Head of caudate nucleus (tissue), 42 donors: Measurements from ENCODE around the gene RBBP8NL.
"Not testable (repeated sequence)": the region's sequence is repeated elsewhere in the genome, so short reads cannot be mapped to it uniquely, and the experiment has no call there.

Experiments
- DNase-seq, 42 donors: peaks; one replicate each; pipeline versions ENCODE4 v3.0.0 to v3.0.0-alpha.2; 2020 to 2021; ENCODE audit warnings: mixed read lengths in 7 of 42
- intact Hi-C: fragments of 100-400 bp; cut with DNase I; formaldehyde crosslinking; loops from one replicate; pipeline ENCODE4 v1.15.0; 2022

The RBBP8NL gene

DNA sequence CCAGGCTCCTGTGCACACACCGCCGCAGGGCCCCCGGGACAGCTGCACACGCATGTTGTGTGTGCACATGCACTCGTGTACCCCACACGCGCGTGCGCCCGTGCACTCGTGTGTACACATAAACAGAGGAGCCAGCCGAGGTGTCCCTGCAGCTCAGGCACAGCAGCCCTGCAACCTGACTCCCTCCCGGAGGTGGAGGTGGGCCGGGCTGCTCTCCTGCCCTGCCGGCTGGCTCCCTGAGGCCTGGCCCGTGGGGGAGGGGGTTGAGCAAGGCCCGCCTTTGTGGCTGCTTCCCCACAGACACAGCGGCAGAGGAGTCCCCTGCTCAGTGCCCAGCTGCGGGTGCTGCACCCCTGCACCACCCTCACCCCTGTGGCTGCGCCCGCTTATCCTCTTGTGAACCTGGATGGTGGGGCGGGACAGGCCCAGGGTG is 624 bp downstream of the RBBP8NL start:
- intact Hi-C loops = no loop called here
- DNase-seq = no peak

DNA sequence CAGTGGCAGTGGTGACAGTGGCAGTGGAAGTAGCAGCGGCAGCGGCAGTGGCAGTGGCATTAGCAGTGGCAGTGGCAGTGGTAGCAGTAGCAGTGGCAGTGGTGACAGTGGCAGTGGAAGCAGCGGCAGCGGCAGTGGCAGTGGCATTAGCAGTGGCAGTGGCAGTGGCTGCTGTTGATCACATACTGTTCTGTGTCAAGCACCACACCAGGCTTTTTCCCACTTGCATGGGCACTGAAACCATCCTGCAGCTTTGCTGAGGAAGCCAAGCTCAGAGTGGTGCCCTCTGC is 1.3 kb downstream of the RBBP8NL start:
- intact Hi-C loops, DNase-seq: not testable (repeated sequence)

DNA sequence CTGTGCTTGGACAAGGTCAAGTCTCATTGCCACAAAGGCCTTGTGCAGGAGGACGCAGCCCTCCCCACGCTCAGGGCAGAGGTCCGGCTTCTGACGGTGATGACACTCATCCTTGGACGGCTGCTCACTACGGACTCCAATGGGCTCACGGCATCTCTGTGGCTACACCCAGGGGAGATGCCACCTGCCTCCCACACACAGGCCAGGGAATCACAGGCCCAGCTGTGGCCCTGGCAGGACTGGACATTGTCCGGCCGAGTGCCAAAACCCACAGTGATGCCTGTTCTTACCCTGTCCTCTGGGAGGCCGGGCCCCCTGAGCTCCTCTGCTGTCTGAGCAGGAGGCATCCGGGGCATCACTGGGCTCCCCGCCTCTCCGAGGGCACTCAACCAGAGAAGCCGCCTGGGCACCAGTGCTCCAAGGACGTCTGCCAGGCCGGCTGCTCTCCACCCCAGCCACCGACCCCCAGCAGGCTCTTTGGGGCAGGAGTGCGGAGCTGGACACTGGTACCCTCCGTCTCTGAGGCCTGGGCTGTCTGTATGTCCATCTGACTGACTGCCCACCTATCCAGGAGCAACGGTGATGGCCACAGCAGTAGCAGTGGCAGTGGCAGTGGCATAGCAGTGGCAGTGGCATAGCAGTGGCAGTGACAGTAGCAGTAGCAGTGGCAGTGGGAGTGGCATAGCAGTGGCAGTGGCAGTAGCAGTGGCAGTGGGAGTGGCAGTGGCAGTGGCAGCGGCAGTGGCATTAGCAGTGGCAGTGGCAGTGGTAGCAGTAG is 1.9 kb downstream of the RBBP8NL start:
- no peak for DNase-seq
- intact Hi-C loops = no loop called here

DNA sequence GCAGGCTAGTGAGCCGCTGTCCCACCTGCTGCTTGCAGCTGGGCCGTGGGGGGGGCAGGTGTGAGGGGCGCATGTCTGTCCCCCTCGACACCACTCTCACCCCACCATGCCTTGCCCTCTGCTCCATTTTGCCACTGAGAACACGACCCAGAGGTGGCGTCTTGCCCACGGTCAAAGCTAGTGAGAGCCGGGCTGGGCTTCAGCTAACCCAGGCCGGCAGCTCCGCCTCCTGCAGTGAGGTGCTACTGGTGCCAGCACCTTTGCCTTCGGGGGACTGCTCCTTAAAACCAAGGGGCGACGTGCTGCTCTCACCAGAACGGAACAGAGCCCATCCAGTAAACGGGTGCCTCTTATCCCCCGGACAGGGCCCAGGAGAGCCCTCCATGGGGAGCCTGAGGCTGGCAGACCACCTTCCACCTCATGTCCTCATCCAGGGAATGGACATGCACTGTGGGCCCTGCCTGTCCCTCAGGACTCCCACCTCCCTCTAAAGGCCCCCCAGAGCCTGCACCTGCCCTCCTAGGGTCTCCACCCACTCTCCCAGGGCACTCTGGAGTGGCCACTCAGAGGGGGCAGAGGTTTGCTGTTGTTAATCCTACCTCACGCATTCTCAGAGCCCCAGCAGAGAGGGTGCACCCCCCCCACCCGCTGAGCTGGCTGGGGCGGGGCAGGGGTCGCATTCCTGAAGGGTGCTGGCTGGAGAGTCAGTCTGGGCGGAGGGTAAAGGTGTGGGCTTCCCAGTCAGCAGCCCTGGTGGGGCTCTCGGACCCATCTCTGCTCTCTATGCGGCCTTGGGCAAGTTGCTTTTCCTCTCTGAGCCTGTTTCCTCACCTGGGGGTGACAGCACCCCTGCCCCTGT is 2.9 kb downstream of the RBBP8NL start:
- DNase-seq = no peak

DNA sequence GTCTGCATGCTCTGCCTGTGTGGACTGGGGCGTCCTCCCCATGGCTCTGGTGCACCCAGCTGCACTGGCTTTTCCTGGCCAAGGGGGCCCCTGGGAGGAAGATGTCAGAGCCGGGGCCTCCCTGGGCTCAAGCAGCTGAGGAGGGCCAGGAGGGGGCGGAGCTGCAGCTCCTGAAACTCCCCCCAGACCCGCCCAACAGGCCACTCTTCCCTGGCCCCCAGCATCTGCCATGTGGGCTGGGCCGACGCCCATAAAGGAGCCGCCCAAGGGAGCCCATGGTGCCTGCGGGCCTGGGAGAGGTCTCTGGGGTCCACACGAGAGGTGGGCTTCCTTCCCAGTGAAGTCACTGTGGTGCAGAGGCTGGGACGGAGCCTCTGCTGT is 4.0 kb downstream of the RBBP8NL start:
- no peak for DNase-seq
- intact Hi-C loops = no loop called here

More for the DNA sequence above, 2.9 kb downstream of the RBBP8NL start:
- intact Hi-C loops = no loop called here

DNA sequence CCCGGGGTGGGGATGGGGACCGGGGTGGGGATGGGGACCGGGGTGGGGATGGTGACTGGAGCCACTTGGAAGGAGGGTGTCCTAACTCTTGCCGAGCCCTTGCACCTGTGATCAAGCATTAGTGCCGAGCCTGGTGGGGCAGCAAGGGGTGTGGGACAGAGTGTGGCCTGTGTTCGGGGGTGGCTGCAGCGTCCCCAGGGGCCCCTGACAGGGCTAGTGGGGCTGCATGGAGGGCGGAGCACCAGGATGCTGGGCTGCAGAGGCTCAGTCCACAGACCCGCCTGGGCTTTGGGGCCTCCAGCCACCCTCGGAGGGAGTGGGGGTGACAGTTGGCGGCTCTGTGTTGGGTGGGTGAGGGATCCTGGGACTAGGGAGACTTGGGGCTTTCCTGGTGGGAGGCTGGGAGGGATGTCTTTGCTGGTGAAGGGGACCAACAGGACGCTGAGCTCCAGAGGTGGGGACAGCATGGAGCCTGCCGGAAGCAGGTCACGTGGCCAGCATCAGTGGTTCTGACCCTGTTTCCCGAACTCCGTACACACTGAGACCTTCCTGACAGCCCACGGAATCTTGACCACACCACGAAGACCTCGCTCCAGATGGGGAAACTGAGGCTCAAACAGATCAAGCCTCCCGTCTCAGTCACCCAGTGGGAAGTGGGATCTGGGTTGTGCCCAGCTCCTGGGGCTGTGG is 4.6 kb downstream of the RBBP8NL start:
- intact Hi-C loops = no loop called here
- no peak for DNase-seq

DNA sequence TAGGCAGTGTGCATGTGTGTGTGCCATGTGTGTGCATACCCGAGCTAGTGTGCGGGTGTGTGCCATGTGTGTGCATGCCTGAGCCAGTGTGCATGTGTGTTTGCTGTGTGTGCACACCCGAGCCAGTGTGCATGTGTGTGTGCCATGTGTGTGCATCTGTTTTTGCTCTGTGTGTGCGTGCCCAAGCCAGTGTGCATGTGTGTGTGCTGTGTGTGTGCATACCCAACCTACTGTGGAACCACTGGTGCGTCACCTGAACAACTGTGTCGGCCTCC is 5.7 kb downstream of the RBBP8NL start:
- DNase-seq = no peak
- intact Hi-C loops = no loop called here

DNA sequence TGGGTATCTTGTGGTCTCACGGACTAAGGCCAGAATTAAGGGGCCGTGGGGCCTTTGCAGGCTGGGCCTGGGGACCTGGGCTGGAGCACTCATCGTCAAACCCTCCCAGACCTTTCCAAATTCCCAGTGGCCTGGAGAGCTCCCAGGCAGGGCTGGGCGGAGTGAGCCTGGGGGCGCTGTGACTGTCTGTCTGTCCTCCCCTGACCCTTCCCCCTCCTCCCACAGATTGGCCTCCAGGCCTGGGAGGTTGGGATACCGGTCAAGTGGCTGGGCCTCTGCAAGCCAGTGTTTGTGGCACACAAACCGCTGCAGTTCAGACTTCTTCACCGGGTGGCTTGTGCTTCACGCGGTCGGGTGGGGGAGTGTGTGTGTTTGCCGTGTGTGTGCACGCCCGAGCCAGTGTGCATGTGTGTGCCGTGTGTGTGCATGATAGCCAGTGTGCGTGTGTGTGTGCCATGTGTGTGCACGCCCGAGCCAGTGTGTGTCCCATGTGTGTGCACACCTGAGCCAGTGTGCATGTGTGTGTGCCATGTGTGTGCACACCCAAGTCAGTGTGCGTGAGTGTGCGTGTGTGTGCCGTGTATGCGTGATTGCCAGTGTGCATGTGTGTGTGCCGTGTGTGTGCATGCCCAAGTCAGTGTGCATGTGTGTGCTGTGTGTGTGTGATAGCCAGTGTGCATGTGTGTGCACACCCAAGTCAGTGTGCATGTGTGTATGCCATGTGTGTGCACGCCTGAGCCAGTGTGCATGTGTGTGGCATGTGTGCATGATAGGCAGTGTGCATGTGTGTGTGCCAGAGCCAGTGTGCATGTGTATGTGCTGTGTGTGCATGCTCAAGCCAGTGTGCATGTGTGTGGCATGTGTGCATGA is 6.3 kb downstream of the RBBP8NL start:
- intact Hi-C loops = no loop called here
- DNase-seq = no peak

DNA sequence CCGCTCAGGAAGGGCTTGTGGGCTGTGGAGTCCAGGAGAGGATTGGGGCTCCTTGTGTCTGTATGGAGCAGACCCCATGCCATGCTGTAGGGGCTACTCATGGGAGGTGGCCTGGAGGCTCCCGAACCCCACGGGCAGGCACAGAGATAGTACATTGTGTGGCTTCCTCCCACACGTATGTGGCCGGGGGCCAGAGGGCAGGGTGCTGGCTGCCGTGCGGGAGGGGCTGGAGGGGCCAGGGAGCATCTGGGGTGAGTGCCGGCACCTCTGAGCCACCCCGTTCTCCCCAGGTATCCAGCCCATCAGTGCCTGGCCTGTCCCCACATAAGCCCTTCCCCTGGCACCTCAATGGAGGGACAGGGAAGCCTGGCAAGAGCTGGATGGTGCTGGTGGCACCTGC is 7.6 kb downstream of the RBBP8NL start:
- intact Hi-C loops = no loop called here
- no peak for DNase-seq

DNA sequence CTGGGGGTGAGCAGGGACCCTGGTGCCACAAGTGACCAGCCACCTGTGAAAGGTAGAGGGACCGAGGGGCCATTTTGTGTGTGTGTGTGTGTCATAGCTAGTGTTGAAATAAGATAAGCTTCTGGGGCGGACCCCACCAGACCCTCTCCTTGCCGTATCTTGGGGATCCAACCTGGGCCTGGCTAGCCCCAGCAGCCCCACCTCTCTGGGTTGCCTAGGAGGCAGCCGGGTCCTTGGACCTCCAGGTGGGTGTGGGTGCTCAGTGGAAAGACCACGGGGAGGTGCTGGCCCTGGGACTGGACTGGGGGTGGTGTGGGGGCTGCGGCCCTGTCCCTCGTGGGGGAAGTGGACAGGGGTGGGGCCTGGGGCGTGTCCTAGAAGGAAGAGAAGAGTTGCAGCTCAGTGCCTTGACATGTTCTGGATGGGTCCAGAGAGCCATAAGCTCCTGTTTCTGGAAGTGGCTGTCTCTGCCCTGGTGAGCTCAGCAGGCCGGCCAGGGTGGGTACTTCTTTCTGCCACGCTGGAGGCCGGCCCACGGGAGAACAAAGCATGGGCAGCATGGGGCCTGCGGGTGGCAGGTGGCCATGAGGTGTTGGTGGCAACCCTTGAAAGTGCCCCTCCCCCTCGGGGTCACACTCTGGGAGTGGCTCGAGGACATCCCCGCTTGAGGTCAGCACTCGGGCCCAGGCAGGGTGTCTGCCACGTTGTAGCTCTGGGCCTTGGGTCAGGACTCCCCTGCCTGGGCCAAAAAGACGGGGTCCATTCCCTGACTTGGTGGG is 8.4 kb downstream of the RBBP8NL start:
- intact Hi-C loops = no loop called here
- DNase-seq = no peak

DNA sequence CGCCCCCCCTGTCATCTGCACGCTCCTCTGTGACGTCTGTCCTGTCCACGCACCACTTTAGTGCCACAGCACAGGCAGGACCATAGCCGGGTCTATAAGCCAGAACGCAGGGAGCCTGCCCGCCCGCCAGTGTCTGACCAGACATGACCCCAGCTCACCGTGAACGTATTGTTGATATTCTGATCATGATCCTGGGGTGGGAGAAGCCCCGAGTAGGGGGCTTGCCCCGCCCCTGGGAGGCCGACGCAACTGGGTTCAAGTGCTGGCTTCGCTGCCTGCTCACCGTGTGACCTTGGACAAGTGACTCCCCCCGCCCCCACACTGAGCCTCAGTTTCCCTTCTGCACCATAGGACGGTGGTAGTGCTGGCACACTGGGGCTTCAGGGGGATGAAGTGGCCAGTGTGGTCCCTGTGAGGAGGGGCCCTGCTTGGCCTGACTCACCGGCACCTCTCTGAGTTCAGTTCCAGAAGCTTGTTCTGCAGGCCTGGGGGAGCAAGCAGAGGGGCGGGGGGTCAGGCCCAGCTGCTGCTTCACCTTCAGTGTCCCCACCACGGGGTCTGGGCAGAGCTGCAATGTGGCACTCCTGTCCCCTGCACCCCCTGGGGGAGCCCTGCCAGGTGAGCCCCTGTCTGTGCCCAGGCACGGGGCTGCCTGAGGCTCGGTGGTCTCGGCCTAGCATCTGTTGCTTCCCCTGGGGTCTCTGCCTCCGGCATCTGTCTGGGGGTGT is 9.2 kb downstream of the RBBP8NL start:
- intact Hi-C loops = no loop called here

DNA sequence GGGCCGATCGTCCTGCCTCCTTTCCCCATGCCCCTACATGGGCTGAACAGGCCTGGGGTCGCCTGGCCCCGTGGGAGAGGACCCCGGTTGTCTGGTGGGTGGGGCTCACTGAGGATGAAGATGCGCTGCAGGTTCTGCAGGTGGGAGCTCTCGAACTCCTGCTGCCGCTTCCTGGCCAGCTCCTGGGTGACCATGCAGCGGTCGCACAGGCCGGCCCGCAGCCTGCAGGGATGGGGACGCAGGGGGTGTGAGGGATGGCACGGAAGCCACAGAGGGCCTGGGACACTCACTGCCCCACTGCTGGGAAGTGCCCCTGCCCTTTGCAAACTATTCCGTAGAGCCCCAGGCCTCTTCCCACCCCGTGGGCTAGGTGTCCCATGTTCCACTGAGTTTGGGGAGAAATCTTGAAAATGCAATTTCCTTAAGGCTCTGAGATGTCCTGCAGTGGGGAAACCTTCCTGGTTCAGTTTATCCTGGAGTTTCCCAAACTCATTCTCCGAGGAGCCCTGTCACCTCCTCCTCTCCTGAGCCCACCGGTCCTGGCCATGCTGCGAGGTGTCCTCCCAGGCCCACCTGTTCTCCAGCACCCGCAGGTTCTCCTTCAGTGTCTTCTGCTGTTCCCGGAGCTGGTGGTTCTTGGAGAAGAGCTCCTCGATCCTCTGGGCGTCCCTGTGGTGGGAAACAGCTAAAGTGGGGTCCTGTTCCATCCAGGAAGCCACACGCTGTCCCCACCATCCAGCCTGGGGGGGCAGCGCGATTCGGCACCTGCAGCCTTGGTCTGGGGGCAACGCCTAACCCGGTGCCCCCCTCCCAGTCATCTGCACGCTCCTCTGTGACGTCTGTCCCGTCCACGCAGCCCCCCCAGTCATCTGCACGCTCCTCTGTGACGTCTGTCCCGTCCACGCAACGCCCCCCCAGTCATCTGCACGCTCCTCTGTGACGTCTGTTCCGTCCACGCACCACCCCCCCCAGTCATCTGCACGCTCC is 10.4 kb downstream of the RBBP8NL start:
- intact Hi-C loops = no loop called here
- no peak for DNase-seq

More for the DNA sequence above, 9.2 kb downstream of the RBBP8NL start:
- DNase-seq = no peak

DNA sequence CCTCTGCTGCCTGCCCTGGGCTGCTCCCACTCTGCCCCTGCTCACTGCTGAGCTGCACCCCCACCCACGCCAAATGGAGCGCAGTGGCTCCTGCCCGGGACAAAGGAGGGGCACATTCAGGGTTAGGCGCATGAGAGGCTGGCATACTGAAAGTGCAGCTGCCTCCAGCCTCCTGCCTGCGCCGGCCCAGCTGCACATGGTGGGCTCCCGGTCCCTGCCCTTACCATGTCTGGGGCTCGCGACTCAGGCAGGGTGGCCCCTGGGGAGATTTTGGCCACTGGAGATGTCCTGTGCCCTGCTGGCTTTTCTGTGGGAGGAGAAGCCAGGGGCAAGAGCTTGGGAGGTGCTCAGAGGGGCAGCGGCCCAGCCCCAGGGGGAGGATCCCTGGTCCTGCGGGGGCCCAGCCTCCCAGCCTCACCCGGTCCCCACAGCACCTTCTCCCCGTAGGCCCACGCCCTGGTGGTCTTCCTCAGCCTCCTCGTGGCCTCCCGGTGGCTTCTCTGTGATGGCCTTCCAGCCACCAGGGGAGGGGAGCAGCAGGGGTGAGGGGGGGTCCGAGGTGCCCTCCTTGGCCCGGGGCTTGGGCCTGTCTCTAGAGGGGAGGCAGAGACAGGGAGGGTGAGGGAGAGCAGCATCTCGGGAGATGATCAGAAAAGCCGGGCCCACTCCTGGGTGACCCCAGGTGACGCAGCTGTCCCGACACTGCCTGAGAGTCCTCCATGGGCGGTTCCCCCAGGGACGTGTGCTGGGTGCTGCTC is 11.8 kb downstream of the RBBP8NL start:
- DNase-seq = no peak
- intact Hi-C loops = no loop called here

DNA sequence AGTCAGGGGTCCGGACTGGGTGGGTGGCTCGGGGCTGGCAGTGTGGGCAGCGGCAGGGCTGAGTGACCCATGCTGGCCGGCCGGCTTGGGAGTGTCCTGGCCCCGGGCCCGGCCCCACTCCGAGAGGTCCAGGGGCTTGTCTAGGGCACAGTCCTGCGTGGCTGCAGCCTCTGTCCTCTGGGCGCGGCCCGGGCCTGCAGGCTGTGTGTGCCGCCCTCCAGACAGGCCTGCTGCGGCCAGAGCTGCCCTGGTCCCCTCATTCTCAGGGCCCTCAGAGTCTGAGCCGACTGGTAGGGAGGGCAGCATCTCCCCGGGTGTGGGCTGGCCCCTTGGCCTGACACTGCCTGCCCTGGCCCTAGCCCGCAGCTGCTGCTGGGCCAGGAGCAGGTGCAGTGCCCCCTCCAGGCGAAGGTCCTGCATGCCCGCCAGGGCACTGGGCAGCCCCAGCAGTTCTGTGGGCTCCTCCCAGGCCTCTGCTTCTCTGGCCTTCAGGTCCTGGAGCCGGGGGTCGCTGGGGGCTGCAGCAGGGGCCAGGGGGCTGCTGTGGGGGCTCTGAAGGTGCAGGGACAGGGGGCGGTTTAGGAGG is 13.3 kb downstream of the RBBP8NL start:
- DNase-seq = no peak
- intact Hi-C loops = no loop called here

DNA sequence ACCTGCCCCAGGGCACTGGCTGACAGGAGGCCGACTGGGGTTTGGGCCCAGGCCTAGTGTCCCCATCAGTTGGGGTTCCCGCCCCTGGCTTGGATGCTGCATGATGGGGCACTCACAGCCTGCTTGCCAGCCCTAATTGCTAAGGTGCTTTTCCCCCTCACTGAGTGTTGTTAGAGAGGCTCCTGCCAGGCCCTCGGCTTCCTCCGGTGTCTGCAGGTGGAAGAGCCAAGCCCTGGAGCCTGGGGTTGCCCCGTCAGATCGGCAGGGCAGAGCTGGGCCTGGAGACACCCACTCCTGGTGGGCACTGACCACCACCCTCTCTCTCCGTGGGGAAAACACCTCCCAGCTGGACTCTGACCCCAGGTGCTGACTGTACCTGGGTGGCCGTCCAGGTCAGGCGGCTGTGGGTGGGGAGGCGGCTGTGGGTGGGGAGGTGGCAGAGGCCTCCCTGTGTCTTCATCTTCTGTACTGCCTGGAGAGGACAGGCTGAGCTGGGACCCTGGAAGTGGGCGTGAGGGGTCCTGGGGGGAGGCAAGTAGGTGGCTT is 14.2 kb downstream of the RBBP8NL start:
- intact Hi-C loops = no loop called here
- no peak for DNase-seq
